LNCAP (cell line): Measurements from ENCODE around the gene STK17B.

Experiments
- TF ChIP-seq, protein P1 (sequence below): fragments of 450-650 bp; IDR thresholded peaks from 2 replicates; pipeline ENCODE4 v1.5.1; 2017; ENCODE audit warnings: mild to moderate bottlenecking

STK17B gene

DNA sequence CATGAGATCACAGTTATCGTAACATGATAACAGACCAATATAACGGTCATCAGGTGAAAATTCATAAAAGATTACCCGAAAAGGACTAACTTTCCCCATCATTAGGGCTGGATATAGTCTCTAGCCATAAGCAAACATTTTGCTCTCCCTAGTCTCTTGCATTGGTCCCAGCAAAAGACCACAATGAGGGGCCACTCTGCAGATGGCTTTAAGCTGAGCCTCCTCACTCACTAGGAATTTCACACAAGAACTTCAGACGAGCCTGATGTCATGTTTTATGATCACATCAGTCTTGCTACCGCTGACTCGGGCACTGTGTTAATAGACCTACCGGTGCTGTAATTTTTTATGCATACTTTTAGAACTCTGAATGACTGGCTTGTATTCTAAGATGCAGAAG is 35.2 kb downstream of the STK17B start:
- TF ChIP-seq, protein P1, sequence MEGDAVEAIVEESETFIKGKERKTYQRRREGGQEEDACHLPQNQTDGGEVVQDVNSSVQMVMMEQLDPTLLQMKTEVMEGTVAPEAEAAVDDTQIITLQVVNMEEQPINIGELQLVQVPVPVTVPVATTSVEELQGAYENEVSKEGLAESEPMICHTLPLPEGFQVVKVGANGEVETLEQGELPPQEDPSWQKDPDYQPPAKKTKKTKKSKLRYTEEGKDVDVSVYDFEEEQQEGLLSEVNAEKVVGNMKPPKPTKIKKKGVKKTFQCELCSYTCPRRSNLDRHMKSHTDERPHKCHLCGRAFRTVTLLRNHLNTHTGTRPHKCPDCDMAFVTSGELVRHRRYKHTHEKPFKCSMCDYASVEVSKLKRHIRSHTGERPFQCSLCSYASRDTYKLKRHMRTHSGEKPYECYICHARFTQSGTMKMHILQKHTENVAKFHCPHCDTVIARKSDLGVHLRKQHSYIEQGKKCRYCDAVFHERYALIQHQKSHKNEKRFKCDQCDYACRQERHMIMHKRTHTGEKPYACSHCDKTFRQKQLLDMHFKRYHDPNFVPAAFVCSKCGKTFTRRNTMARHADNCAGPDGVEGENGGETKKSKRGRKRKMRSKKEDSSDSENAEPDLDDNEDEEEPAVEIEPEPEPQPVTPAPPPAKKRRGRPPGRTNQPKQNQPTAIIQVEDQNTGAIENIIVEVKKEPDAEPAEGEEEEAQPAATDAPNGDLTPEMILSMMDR = no peak

DNA sequence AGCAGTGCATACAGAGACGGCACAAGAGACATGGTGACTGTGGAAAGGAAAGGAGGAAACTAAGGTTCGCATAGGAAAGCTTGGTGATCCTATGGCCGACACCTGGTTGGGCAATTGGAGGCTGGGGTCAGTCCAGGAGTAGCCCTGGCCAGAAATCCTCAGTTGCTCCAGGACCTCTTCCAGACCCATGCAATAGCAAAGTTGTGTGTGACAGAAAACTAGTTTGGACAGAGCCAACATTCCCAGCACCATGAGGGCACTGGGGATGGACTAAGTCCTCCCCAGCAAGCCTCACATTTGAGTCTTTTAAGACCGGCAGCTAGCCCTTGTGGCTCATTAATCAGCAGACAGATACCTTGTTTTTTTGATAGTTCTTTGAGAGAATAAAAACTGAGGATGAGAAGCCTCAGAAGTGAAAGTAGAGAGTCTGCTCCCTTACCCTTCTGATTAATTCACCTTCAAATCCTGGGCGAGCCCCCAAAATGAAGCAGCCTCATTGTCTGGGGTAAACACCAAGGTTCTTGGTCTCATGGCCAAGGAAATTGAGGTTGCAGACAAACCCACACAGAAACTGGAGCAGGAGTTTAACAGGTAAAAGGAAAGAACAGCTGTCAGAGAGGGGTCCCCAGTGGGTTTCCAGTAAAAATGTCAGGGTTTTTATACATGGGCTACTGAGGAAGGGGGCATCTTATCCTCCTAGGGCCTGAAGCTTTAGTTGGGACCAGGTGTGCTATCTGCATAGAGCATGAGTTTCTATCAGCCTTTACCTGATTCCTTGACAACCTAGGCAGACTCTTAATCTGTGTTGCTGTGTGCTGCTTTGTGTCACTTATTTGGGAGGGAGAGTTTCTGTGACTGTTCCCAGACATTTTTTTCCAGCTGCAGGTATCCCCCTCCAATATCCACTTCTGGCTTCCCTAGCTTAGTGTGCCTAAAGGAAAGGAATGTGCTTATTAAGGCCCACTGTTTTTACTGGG is 39.1 kb downstream of the STK17B start:
- TF ChIP-seq, protein P1 = no peak

DNA sequence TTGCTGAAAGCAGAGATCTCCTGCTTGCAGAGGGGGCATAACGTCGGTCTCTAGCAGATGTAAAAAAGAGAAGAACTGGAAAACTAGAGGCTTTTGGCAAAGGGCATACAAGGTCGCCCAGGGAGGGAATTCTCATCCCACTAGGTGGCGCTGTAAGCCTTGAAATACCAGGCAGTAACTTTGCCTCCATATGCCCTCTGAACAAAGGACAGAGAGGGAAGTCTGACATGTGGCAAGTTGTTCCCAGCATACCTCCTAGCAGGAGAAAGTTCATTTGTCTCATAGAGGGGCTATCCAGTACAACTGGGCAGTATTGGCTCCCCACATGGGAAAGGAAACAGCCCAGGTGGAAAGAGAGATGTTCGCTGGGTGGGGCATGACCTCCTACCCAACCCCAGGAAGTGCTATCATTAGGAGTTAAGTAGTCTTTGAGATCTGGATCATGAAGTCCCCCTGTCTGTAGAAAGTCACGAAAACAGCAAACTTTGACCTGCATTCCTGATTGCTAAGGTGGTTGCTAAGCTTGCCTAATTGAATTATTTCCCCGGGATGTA is 39.9 kb downstream of the STK17B start:
- TF ChIP-seq, protein P1 = peak; percentile 22; the same call in 1 of the 2 replicates

DNA sequence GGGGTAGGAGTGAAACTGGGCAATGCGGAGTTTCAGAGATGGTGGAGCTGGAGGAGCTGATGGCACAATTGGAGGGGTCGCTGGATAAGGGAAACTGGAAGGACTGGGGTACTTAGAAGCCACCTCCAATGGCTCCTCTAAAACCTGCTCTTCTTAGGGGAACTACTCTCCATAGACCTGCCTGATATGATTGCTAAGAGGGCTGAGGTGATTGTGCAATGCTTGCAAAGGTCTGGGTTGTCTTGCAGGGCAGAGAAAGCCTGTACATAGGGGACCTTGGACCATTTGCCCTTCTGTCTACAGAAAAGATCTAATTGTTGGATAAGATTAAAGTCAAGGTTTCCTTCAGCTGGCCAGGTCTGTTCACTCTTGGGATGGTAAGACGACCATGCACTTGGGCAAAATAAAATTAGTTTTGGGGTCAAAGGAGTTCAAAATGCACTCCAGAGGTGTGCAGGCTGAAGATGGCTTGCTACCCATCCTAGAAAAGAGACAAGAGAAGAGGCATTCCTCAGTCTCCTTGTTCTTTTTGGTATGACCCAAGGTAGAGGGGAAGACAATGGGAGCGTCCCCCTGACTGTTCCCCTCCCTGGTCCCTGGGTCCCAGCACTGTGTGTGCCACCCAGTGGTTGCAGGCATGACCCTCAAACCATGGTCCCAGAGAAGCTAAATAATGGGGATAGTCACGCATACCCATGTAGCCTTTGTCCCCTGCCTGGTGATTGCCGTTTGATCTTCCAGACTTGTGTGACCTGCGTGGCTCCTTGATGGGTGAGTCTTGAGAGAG is 41.1 kb downstream of the STK17B start:
- TF ChIP-seq, protein P1 = no peak

DNA sequence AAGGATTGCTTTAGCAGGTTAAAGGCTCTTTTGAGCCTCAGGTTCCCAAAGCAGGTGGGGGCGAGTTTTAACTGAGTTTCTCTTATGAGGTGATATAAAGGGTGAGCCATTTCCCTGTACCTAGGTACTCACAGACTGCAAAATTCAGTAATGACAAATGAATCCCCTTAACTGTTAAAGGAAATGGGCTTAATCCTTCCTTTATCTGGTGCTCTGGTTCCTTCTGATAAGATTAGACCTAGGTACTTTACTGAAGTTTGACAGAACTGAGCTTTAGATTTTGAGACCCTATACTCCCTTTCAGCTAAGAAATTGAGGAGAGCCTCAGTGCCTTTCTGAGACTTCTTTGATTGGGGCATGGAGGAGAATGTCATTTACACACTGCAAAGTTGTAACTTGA is 42.6 kb downstream of the STK17B start:
- TF ChIP-seq, protein P1 = no peak

DNA sequence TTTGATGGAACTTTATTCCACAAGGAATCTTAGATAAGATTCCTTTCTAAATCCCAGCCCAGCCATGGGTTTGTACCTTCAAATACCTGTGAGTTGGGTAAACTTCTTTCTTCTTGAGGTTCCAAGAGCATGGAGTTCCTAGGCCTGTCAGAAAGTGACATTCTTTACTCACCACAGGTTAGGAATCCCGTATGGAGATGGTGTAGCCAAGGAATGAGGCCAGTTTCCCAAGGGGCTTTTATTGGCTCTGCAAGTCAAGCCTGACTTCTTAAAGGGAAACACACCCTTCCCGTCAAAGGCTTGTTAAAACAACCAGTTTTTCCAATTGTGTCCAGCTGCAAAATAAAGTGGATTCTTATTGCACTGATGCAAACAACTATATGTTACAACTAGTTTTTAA is 45.8 kb downstream of the STK17B start:
- TF ChIP-seq, protein P1 = no peak

DNA sequence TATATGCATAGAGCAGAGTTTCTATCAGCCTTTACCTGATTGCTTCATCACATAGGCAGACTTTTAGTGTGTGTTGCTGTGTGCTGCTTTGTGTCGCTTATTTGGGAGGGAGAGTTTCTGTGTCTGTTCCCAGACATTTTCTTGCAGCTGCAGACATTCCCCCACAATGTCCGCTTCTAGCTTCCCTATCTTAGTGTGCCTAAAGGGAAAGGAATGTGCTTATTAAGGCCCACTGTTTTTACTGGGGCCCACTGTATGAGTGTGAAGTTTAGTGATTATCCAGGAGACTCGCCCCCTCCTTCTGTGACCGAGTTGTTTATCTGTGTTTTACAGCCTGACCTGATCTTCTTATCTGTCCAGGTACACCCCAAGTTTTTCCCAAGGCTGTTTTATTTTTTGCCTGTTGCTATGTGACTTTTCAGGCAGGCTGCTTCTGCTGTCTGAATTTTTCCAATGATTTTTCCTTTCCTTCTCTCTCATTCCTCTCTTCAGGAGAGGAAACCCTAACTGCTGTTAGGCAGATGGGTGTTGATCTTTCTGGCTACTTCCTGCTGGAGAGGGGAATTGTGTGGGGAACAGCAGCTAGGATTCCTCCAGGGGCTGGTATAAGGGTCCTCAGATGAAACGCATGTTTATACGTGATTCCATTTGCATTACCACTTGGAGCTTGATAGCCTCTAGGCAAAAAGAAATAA is 47.6 kb downstream of the STK17B start:
- TF ChIP-seq, protein P1 = no peak
